HEK293 (cell line): ENCODE data around the gene HCAR3.
"Not testable (repeated sequence)": the region's sequence is repeated elsewhere in the genome, so short reads cannot be mapped to it uniquely, and the experiment has no call there.

ENCODE experiments used
- PRDM1 ChIP-seq: fragments of 450-650 bp; formaldehyde crosslinking; IDR thresholded peaks from 2 replicates; pipeline ENCODE4; 2016; ENCODE audit warnings: missing biosample characterization, missing genetic modification characterization
- REST ChIP-seq: fragments of 450-650 bp; formaldehyde crosslinking; IDR thresholded peaks from 2 replicates; pipeline ENCODE4 v1.5.1; 2016; ENCODE audit warnings: missing biosample characterization, missing genetic modification characterization
- YY1 ChIP-seq: fragments of 450-650 bp; formaldehyde crosslinking; IDR thresholded peaks from 2 replicates; pipeline ENCODE4 v1.5.1; 2018; ENCODE audit warnings: missing biosample characterization, missing genetic modification characterization
- ZNF112 ChIP-seq: fragments of 450-650 bp; formaldehyde crosslinking; IDR thresholded peaks from 2 replicates; pipeline ENCODE4 v1.5.0; 2017; ENCODE audit warnings: missing biosample characterization, missing genetic modification characterization
- ZNF302 ChIP-seq: fragments of 450-650 bp; formaldehyde crosslinking; IDR thresholded peaks from 2 replicates; pipeline ENCODE4 v1.5.1; 2016; ENCODE audit warnings: missing biosample characterization, missing genetic modification characterization, low read depth
- ZNF623 ChIP-seq: fragments of 450-650 bp; formaldehyde crosslinking; IDR thresholded peaks from 2 replicates; pipeline ENCODE4 v1.5.1; 2016; ENCODE audit warnings: missing biosample characterization, missing genetic modification characterization
- ZSCAN18 ChIP-seq: fragments of 450-650 bp; formaldehyde crosslinking; IDR thresholded peaks from 2 replicates; pipeline ENCODE4 v1.5.1; 2016; ENCODE audit warnings: missing biosample characterization, missing genetic modification characterization
- TF ChIP-seq, protein P1 (sequence below): fragments of 450-650 bp; formaldehyde crosslinking; IDR thresholded peaks from 2 replicates; pipeline ENCODE4 v1.5.1; 2016; ENCODE audit warnings: missing biosample characterization, missing genetic modification characterization

DNA sequence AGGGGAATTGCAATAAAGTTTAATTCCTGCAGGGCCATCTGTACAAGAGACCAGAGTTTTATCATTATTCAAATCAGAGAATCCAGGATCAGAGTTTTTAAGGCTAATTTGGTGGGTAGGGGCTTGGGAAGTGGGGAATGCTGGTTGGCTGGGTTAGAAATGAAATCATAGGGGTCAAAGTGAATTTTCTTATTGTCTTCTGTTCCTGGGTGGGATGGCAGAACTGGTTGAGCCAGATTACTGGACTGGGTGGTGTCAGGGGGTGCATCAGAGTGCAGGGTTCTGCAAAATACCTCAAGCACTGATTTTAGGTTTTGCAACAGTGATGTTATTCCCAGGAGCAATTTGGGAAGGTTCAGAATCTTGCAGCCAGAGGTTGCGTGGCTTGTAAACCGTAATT is 19.7 kb downstream of the HCAR3 start:
- TF ChIP-seq, protein P1, sequence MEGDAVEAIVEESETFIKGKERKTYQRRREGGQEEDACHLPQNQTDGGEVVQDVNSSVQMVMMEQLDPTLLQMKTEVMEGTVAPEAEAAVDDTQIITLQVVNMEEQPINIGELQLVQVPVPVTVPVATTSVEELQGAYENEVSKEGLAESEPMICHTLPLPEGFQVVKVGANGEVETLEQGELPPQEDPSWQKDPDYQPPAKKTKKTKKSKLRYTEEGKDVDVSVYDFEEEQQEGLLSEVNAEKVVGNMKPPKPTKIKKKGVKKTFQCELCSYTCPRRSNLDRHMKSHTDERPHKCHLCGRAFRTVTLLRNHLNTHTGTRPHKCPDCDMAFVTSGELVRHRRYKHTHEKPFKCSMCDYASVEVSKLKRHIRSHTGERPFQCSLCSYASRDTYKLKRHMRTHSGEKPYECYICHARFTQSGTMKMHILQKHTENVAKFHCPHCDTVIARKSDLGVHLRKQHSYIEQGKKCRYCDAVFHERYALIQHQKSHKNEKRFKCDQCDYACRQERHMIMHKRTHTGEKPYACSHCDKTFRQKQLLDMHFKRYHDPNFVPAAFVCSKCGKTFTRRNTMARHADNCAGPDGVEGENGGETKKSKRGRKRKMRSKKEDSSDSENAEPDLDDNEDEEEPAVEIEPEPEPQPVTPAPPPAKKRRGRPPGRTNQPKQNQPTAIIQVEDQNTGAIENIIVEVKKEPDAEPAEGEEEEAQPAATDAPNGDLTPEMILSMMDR, result not testable (repeated sequence)
- not testable (repeated sequence) for TF ChIP-seq YY1 (tag by site-specific recombination); REST (tag by site-specific recombination); ZNF623; ZNF112 (tag by site-specific recombination); ZSCAN18 (tag by site-specific recombination); PRDM1 (tag by site-specific recombination); ZNF302 (tag by site-specific recombination)
